TTC549 (cell line): Measurements from ENCODE around the gene COQ5.
A peak's percentile ranks its signal among the peaks of the same experiment; 100 is the strongest.
"Not testable (repeated sequence)": the region's sequence is repeated elsewhere in the genome, so short reads cannot be mapped to it uniquely, and the experiment has no call there.

ENCODE experiments used
- FAIRE-seq: peaks from 2 replicates; lab custom pipeline; 2012; peaks lifted over from hg19 to GRCh38; lab: Jason Lieb, UNC

COQ5 gene, protein sequence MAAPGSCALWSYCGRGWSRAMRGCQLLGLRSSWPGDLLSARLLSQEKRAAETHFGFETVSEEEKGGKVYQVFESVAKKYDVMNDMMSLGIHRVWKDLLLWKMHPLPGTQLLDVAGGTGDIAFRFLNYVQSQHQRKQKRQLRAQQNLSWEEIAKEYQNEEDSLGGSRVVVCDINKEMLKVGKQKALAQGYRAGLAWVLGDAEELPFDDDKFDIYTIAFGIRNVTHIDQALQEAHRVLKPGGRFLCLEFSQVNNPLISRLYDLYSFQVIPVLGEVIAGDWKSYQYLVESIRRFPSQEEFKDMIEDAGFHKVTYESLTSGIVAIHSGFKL

DNA sequence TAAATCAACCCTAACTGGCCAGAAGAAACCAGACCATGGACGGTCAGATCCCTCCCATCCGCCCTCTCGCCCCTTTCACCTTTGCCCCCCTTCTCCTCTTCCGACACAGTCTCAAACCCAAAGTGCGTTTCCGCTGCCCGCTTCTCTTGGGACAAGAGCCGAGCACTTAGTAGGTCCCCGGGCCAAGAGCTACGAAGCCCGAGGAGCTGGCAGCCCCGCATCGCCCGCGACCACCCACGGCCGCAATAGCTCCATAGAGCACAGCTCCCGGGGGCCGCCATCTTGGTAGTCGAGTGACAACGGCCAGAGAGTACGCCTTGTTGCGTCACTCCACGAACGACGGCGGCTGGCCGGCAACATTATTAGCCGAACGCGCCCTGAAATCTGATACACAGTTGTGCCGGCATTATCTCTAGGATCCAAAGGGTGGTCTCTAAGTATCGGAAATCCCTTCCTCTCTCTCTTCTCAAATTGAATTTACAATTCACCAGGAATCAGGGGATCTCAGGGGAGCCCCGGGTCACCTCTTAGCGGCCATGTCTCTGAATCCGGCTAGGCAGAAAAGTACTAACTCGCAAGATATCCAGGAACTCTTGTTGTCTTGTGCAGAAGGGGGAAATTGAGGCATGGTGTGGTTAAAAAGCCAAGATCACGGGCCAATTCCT lies at the start of gene COQ5:
Gene COQ5, minus strand, starts transcription at position 298 of the 665 bp plus-strand sequence. Its CDS starts 17 bp downstream, at position 281.
- no peak for FAIRE-seq

DNA sequence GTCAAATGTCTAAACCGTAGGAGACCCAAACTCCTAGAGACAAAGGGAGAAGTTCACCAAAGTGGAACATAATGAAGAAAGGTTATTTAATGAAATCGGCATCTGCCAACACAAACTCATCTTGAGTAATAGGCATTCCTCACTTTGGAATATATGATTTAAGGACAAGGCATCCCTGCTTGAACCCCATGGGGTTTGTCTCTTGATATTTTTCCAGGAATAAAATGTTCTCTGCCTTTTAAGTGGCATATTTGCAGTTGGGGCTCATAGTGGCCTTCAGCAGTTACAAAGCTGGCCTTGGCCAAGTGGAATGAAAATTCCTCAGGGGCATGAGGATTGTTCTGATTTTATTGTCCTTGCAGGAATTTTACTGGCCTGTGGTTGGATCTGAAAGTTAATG lies 45.1 kb upstream of the COQ5 start:
- FAIRE-seq, result no peak

DNA sequence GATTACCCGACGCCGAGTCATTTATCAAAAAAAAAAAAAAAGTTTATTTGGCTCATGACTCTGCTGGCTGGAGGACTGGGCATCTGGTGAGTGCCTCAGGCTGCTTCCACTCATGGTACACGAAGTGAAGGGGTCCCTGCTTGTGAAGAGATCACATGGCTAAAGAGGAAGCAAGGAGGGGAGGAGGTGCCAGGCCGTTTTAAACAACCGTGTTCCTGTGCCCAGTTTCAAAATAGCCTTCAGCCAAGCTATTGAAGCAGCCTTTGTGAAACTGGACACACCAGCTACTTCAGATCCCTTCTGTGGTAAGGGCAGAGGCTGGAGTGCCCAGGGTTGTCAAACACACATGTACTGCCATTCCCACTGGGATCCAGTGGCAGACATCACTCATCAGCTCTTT lies 44.6 kb upstream of the COQ5 start:
- no peak for FAIRE-seq

DNA sequence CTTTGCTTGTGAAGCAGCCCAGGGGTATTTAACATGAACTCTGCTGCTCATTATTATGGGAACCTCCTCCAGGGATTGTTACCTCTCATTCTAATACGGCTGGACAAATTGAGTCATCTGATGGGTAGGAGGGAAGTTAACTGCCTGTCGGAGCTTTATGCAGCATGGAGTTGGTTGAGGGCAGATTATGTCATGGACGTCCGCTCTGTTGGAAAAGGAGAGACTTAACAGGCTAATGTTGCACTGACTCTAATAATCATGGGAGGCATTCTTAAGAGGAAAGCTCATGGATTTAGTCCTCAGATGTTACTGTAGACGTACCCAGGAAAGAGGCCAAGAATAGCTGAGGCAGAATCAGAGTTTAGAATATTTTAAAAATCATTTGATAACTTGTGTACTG lies 42.3 kb upstream of the COQ5 start:
- no peak for FAIRE-seq

DNA sequence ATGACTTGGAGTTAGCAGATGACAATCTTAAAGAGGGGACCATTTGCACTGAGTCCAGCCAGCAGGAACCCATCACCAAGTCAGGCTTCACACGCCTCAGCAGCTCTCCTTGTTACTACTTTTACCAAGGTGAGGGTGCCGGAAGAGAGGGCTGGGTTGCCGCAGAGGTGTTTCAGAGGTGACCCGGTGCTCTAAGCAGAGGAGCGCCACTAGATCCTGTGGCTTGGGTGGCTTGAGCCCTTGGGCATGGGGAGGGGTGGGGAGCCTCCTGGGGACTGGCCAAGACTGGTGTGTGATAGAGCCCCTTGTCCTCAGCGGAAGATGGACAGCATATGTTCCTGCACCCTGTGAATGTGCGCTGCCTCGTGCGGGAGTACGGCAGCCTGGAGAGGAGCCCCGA lies 34.5 kb upstream of the COQ5 start:
- no peak for FAIRE-seq

DNA sequence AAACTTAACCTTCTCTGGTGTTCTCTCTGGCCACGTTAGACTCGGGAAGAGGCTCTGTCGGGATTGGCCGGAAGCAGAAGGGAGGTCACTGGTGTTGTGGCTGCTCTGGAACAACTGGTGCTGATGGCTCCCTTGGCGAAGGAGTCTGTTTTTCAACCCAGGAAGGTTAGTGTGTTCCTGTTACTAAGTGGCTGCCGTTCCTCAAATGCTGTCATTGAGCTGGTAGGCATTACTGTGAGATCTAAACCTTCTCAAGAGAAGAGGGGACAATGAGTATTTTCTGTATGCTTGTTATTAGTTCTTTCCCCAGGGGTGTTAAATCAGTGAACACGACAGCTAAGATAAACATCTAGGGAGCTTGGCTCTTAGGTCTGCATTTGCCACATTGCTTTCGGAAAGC lies 33.9 kb upstream of the COQ5 start:
- FAIRE-seq, result no peak

DNA sequence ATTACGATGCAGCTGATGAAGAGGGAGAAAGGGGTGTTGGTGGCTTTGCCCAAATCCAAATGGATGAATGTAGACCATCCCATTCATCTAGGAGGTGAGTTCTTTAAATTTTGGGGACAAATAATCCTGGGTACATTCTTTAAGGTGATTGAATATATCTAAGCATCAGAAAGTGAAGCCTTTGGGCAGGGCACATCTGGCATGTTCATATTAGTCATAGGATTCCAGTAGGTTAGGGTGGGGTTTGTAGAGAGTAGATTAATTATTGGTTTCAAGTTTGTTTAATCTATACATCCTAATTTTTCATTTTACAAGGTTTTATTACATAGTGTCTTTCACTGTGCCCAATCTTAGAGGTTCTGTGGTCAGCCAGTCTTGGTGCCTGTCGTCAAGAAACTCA lies 28.6 kb upstream of the COQ5 start:
- FAIRE-seq, result no peak

DNA sequence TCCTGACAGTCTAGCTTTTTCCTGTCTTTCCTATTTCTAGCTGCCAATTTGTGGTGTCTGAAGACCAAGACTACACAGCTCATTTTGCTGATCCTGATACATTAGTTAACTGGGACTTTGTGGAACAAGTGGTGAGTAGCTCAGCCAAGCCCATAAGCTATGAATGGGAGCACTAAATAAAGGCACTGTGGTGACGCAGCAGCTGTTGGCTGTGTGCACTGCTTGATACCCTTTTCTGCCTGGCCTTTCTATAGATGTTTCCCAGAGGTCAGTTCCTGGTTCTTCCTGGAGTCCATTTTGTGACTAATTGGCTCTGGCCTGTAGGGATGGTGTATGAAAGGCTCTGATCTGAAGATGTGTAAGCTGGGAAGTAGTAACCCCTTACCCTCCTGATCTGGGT lies 25.7 kb upstream of the COQ5 start:
- no peak for FAIRE-seq

DNA sequence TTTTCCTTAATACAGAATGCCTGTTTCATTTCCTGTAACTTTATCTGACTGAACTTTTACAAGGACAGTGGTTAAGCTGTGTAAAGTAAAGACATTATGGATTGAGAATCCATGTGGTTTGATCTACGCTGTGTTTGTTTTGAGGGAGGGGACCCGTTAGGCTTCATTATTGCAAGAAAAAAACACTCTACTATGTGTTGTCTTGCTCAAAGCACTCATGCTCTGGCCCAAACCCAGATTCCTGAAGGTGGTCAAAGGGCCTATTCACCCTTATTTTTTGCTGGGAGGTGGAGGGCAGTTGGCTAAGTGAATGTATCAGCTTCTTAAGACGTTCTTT lies 17.1 kb upstream of the COQ5 start:
- FAIRE-seq, result no peak

DNA sequence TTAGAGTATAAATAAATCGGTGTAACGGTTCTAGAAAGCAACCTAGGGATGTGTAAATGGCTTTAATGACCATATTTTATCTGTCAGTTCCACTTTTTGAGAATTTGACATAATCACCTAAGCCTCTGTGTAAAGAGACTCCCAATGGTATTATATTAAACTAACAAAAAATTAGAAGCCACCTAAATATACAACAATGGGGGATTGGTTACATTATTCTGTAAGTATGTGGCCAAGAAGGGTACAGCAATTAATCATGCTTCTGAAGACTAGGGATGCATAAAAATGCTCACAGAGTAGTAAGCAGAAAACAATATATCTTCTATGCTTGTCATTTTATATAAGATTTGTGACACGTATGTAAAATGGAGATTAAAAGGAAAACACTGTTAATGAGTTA lies 15.7 kb upstream of the COQ5 start:
- FAIRE-seq, result no peak

DNA sequence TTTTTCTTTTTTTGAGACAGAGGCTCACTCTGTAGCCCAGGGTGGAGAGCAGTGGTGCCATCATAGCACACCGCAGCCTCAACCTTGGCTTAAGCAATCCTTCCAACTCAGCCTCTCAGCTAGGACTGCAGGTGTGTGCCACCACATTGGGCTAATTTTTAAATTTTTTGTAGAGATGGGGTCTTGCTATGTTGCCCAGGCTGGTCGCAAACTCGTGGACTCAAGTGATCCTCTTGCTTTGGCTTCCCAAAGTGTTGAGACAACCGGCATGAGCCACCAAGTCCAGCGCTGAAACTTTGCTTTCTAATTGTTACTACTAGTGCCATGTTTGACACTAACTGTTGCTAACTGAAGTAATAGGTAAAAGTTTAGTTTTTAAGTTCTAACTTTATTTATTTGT lies 13.2 kb upstream of the COQ5 start:
- FAIRE-seq, result no peak

DNA sequence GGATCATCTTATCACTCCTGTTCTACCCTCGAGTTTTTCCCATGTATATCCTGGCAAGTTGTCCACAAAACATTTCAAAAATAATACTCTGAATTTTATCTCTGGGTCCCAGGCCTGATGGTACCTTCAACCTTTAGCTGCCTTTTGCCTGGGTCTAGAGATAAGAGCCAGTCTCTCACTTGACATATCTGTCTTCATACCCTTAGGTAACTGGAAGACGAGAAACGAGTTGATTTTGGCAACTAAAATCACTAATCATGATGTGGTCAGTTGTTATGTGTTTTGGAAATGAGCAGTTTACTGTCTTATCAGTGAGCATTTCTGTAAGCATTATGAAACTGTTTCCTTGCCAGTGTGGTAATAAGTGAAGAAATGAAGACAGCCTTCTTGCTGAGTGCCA lies 11.5 kb upstream of the COQ5 start:
- no peak for FAIRE-seq

DNA sequence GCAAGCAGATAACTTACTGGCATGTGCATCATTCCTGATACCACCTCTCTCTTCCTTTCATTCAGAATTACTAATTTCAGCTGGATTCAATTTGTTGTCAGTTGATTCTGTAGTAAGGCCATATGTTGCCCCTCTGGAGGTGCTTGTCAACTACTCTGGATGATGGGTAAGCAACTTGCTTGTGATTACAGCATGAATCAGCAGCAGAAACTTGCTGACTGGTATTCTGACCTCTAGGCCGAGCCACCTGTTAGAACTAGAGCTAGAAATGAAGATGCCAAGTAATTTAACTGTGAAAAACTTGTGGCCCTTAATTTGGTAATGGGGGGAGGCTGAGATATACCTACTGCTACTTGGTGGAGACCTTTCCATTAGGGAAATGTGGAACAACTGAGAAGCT lies 10.3 kb upstream of the COQ5 start:
- no peak for FAIRE-seq

DNA sequence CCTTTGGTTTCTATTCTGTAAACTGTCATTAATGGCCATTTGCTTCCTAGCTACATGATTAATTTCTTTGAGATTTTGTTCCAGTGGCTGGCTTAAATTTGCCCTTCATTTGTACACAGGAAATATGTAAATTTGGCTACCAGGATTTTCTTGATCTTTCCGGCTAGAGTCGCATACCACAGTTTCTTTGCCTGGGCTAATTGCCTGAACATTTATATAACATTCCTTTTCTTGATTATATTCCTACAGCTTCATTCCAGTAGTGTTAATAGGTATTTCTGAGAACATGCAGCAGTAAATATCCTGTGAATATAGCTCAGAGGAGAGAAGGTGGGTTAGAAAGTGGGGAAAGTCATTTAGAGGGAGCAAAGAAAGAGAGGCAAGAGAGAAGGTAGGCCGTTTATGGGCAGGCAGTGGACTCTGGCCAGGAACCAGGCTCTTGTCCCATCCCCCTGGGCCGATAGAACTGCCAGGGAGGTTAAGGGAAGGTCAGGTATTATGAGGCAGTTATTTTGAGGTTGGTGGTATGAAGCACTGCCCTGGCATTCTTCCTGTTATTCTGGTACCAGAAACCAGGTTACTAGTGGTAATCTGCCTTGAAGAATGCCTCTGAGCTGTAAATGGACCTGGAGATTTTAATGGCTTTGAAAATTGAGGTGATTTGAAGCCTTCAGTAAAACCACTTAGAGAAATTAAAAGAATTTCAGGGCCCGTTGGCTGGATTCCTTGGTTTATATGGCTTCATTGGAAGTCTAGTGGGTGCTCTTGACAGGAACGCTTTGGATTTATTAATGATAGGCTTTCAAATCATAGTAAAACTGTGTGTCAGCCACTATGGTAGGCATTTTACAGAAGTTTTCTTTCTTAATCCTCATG lies 9.6 kb upstream of the COQ5 start:
- no peak for FAIRE-seq

DNA sequence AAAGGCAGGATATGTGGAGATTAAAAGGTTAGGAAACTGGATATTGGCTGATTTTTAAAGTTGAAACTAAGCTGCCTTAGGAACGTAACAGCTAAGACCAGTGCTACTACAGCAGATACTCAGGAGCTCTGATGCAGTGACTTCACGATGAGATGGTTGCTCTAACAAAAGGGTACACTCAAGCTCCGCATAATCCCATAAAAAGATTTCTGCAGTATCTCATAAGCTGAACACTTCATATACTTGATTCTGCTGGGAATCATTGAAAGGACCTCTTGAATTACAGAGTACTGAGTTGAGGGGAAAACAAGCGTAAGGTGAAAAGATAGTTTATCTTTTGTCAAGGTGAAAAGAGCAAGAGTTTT lies 8.9 kb upstream of the COQ5 start:
- FAIRE-seq, result no peak

DNA sequence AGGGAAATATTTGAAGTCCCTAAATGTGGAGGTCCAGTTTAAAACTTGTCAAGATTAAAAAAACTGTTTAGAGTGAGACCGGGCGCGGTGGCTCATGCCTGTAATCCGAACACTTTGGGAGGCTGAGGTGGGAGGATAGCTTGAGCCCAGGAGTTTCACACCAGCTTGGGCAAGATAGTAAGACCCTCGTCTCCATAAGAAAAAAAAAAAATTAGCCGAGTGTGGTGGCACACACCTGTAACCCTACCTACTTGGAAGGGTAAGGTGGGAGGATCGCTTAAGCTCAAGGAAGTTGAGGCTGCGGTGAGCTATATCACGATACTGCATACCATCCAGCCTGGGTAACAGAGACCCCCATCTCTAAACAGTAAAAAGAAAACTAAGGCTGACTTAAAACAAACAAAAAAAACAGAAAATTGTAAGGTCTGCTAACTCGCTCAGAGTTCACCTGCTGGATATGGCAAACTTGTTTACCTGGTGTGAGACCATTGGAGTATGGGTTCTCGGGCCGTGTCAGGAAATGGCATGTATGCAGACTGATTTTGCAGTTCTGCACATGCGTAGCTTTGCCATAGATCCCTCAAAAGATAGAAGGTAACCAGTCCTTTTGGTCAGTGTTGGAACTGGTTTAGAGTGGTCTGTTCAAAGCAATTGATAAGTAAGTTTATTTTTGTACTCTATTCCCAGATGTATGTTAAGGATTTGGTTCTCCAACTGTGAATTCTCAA lies 7.3 kb upstream of the COQ5 start:
- no peak for FAIRE-seq

DNA sequence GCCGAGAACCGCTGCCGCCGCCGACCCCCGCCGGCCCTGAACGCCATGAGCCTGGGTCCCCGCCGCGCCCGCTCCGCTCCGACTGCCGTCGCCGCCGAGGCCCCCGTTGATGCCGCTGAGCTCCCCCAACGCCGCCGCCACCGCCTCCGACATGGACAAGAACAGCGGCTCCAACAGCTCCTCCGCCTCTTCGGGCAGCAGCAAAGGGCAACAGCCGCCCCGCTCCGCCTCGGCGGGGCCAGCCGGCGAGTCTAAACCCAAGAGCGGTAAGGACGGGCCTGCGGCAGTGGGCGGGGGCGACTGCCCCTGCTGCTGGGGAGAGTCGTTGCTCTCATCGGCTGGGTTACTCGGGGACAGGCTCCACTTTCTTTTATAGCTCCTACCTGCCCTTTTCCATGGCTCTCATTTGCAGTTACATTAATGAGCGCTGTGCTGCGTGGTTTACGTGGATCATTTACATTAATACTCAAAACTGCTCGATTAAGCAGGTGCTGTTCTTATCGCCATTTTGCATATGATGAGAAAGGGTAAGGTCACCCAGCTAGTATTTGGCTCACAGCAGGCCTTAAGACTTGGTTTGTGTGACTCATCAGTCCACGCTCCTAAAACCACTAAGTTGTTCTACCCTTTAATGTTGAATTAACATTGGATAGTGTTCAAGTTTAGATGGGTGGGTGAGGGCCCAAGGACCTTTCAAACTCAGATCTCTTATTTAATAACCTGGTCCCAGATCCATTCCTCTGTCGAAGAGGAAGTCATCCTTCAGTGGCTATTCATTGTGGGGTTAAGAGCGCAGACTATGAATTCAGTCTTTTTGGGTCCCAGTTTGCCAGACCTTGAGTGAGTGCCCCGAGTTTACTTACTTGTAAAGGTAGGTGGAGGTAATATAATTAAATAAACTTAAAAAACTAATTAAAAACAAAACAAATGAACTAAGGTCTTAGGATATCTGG lies 6.0 kb upstream of the COQ5 start:
- FAIRE-seq, result no peak

DNA sequence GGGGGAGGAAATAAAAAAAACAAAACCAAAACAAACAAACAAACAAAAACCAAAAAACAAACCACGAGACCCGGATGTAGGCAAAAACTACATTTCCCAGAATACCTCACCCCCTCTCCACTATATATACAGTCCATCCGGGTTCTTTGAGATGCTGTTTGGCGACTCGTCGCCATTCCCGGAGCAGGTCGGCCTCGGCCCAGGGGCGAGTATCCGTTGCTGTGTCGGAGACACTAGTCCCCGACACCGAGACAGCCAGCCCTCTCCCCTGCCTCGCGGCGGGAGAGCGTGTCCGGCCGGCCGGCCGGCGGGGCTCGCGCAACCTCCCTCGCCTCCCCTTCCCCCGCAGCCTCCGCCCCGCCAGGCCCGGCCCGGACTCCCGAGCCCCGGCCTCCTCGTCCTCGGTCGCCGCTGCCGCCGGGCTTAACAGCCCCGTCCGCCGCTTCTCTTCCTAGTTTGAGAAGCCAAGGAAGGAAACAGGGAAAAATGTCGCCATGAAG lies 5.3 kb upstream of the COQ5 start, which contains the start of gene RNF10:
Gene RNF10, plus strand, starts transcription at position 154 of the 500 bp plus-strand sequence. CDS start 456 bp downstream, outside the sequence.
- peak; percentile 19 for FAIRE-seq

DNA sequence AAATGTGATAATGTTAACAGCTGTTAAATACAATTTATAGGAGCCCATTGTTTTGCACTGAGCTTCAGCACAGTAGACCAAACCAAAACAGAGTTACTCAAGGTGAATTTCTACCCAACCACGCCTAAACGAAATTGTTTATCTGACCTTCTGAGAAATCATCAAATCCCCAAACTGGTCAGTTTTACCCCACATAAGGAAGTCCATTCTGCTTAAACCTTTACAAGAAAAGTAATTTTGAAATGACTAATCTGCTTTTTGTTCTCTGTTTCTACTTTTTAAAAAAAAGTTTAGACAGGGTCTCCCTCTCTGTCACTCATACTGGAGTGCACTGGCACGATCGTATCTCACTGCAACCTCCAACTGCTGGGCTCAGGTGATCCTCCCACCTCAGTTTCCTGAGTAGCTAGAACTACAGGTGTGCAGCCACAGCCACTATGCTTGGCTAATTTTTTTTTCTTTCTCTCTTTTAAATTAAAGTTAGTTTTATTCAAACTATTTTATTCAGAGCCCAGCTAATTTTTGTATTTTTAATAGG lies 3.8 kb upstream of the COQ5 start:
- FAIRE-seq, result no peak

DNA sequence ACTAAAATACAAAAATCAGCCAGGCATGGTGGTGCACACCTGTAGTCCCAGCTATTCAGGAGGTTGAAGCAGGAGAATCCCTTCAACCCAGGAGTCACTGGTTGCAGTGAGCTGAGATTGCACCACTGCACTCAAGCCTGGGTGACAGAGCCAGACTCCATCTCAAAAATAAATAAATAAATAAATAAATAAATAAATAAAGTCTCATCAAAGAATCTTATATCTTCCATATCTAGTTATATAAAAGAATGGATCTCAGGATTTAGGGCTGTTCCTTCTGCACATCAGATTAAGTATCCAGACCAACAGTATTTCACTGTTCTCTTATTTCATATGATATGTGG lies 1.4 kb upstream of the COQ5 start:
- FAIRE-seq, result not testable (repeated sequence)
